ENCODE results near the gene HMGB2. TPM values are rescaled to one million over a fixed set of nuclear protein-coding genes. Genes with fewer than 3 reads are reported as not detected.

Gene HMGB2
- total and polyA plus RNA-seq, 2 of the 8 experiments (the other 6 are each of a cell fraction or from before 2014, with no cell fraction given): 54.7 to 218 TPM

DNA sequence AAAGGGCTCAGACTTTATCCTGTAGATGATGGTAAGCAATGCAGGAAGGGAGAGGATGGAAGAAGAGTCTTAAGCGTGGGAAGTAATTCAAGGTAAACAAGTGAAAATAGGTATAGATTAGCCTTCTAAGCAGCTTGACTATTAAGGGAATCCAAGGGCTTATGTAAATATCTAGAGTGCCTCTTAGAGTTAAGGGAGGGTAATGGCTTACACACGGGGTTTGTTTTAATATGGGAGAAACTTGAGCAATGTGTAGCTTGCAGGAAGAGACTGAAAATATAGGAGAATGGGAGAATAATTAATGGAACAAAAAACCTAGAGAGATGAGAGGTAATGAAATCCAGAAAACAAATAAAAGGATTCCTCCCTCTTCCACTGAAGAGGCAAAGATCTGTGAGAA lies 23.8 kb upstream of the HMGB2 start:
- Histone ChIP-seq H3K4me1 (replicated peaks in 1 of 4; ENCODE audit: control insufficient read depth in 3 of 4, insufficient read depth in 4 of 4, low read length in 3 of 4) (no peaks in the 10 kb centered on the region), H2BK5ac (ENCODE audit: low read depth, low read length) (no peak overlapping the region)
- POLR2A ChIA-PET (ENCODE audit: partially characterized antibody): interaction anchor here (0.7 to 1.1 kb wide), 4 partner anchors 14 to 345 kb away, joined by 3 to 4 read pairs (median 3); partner anchors contain the start of genes HMGB2 and SAP30
- TF ChIP-seq TBP (IDR thresholded peaks at IDR 0.05; ENCODE audit: low read depth, low read length) (no peak), POLR2A (IDR thresholded peaks at IDR 0.05; ENCODE audit: control extremely low read depth in 1 of 2, low read depth in 2 of 2, low read length in 2 of 2) (no peak), SUZ12 (IDR thresholded peaks at IDR 0.05; ENCODE audit: low read length) (no peak)

More for the DNA sequence above, 23.8 kb upstream of the HMGB2 start:
- Histone ChIP-seq H3K4me2 (ENCODE audit: insufficient read depth in 1 of 2, low read depth in 2 of 2, low read length in 2 of 2) (no peak overlapping the region), H3K9me3 (ENCODE audit: insufficient read depth in 2 of 2, low read depth in 1 of 2, low read length in 1 of 2) (no peaks in the 10 kb centered on the region), H2BK12ac (ENCODE audit: low read depth, low read length) (no peak overlapping the region), H2BK15ac (ENCODE audit: low read length) (no peak overlapping the region), H3K4me3 (ENCODE audit: extremely low read depth in 1 of 4, insufficient read depth in 2 of 4, low read depth in 3 of 4, low read length in 4 of 4) (no peak overlapping the region), H3K79me2 (ENCODE audit: control insufficient read depth in 1 of 2, insufficient read depth in 2 of 2, low read length in 2 of 2) (no peaks in the 10 kb centered on the region), H2AFZ (ENCODE audit: low read length) (no peak overlapping the region), H4K20me1 (replicated peaks in 1 of 2; ENCODE audit: control insufficient read depth in 1 of 2, insufficient read depth in 2 of 2, low read length in 2 of 2) (no peaks in the 10 kb centered on the region), H4K5ac (ENCODE audit: insufficient read length, low read depth, low read length) (no peak overlapping the region), H3K9ac (replicated peaks in 1 of 4; ENCODE audit: extremely low read depth in 1 of 4, low read depth in 3 of 4, low read length in 3 of 4) (no peak overlapping the region), H3K27me3 (replicated peaks in 1 of 4; ENCODE audit: control insufficient read depth in 3 of 4, extremely low read depth in 1 of 4, insufficient read depth in 3 of 4, low read length in 3 of 4) (no peaks in the 10 kb centered on the region), H3K23me2 (ENCODE audit: low read depth, low read length) (no peaks in the 10 kb centered on the region; the same call in 1 of the 2 replicates), H3K27ac (ENCODE audit: low read depth, low read length) (no peak overlapping the region), H3K4ac (replicated peaks; ENCODE audit: insufficient read length, low read depth, low read length) (no peak overlapping the region), H2AK5ac (ENCODE audit: low read depth, low read length) (no peak overlapping the region), H4K91ac (replicated peaks; ENCODE audit: insufficient read length, low read length) (no peak overlapping the region), H3K23ac (ENCODE audit: insufficient read length) (no peak overlapping the region), H3K36me3 (ENCODE audit: control insufficient read depth in 2 of 4, insufficient read depth in 4 of 4, low read length in 3 of 4) (no peaks in the 10 kb centered on the region), H4K8ac (ENCODE audit: extremely low read depth, insufficient read depth, low read length) (no peak overlapping the region), H3K14ac (ENCODE audit: insufficient read length) (no peak overlapping the region), H2BK120ac (replicated peaks; ENCODE audit: low read depth, low read length) (no peak overlapping the region), H3K18ac (ENCODE audit: extremely low read depth, low read length) (no peak overlapping the region), H3K56ac (replicated peaks; ENCODE audit: insufficient read length, low read depth, low read length) (no peak overlapping the region), H2BK20ac (ENCODE audit: low read length) (no peak overlapping the region; the same call in 1 of the 2 replicates), H3K79me1 (ENCODE audit: low read depth, low read length) (no peaks in the 10 kb centered on the region)
- DNase-seq (ENCODE audit: low read depth in 1 of 2, low spot score in 2 of 2): no peak
- CTCF ChIA-PET (ENCODE audit: partially characterized antibody): interaction anchor here (0.6 to 3.8 kb wide), 9 partner anchors 11 to 345 kb away, joined by 3 to 11 read pairs (median 4); no protein-coding TSS in a partner anchor
- WGBS, 2 experiments (ENCODE audit: extremely low coverage in 1 of 2, insufficient coverage in 1 of 2, insufficient read length in 1 of 2, insufficient replicate concordance in 2 of 2, low coverage in 1 of 2, low lambda C conversion rate in 2 of 2, missing lambda C conversion rate in 1 of 2): 86% methylated on average over 2 of the region's 2 CpGs; no CpG with 5 or more reads in 1 of the 2 experiments
- peak; percentile 48 for FAIRE-seq
